ENCODE data around the gene CTBP2.
"Not testable (repeated sequence)": the region's sequence is repeated elsewhere in the genome, so short reads cannot be mapped to it uniquely, and the experiment has no call there.

CTBP2 gene

DNA sequence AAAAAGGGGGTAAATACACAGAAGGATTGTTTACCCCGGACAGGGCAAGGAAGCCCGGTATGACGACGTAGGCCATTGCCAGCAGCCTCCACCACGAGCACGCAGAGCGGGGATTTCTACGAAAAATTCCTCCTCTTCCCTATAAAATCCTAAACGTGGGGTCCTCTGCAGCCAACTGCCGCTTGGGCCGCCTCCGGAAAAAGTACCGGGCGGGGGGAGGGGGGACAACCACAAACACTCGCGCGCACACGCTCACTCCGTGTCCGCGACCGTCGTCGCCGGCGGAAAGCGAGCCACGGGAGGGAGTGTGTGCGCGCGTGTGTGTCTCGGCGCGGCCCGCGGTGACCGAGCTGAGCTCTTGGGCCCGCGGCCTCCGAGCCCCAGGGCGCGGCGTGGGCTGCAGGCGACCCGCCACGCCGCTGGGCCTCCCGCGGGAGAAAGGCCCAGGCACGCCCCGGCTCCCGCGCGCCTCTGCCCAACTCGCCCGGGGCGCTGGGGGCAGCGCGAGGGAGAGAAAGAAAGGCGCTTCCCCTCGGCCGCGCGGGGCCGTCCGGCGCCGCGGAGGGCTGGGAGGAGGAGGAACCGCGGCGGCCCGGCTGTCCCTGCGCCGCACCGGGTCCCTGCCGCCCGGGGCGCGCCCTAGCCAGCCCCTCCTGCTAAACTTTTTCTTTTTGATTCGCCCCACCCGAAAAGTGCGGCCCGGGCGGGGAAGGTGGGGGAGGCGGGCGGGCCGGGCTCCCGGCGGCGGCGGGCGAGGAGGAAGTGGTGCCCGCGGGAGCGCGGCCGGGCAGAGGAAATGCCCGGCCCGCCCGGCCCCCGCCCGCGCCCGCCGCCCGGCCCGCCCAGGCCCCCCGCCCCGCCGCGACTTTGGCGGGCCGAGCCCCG lies 1.5 kb downstream of the CTBP2 start:
- no peak for DNase-seq (ENCODE audit: low read depth)

DNA sequence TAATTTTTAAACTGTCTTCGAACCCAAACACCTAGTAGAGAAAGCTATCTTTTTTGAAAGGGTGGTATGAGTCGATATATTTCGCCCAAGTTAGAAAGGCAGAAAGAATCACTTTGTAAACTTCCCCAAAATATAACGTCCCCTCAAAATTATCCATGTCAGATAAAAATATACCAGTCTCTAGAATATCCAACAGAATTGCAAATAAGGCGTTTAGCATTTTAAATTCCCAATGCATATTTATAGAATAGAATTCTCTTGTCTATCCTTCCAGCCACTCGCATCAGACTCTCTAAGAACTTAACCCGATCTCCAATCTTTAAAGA lies 2.1 kb downstream of the CTBP2 start:
- no peak for DNase-seq (ENCODE audit: low read depth)

DNA sequence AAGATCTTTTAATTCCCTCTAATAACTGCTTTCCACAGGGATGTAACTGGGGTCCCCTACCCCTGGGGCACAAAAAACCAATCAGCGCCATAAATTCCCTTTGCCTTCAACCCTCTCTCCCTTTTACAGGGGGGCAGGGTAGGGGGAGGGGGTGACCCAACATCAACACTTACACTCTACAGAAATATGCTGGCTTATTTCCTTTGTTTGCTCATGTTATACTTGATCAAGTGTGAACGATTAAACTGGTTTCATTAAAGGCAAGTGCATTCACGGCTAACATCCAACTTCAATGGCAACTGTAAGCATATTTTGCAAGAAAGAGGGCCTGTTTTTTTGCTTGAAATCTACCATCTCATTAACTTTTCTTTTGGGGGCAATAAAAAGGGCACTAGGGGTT lies 2.9 kb downstream of the CTBP2 start:
- no peak for DNase-seq (ENCODE audit: low read depth)

DNA sequence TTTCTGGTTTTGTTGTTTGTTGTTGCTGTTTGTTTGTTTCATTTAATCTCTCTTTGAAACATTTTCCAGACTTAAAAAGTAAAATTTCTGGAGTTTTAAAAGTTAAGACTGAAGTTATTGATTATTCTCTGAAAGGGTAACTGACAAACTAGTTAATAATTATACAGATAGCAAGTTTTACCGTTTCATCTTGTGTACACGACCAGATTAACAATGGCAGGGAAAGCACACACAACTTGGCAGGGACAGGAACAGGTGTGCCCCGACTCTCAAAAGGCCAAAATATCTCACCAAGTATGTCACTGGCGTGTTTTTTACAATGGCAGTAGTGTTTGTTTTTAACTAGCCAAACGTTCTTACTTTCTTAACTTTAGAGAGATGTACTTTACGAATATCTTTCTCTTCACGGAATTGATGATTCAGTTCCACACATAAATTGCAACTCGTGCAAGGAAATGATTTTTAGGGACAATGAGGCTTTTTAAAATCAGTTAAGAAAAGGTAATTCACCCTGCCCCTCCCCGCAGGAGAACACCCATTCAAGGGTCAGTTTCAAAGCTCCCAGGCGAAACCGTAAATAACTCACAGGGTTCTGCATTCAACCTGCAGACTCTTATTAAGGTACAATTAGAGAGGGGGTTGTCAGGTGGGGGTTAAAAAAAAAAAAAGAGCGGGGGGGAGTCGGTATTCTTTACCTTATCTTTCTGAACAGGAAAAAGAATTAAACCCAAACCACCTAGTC lies 3.5 kb downstream of the CTBP2 start:
- no peak for DNase-seq (ENCODE audit: low read depth)

DNA sequence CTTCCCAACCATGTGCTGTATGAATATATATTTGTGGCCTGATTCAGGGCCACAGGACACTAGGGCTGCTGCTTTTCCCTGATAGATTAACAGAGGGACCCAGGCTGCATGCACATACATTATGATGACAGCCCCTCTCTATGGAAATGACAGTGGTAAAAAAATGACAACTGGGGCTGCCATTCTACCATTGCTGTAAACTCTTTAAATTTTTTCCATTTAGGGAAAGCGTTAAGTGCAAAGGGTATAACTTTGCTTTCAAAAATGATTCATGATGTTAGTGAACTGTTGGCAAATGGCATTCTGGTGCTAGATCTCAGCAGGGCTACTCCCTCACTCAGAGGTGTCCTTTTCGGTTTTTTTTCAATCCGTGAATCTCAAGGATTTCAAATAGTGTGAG lies 4.2 kb downstream of the CTBP2 start:
- no peak for DNase-seq (ENCODE audit: low read depth)

DNA sequence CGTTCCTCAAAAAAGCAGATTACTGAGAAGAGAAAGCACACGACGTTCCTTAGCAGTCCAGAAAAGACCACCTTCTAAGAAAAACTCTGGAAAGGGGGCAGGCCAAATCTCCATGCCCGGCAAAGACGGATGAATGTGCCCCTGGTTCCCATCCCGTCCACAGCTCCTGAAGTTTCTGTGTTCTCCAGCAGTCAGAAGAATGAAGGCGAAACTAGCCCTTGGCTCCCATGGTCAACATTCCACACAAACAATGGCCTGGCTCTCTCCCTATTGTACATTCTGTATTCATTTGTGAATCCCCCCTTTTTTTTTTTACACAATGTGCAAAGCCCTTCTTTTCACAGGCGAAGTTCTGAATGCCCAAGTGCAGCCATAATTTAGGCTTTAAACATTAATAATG lies 5.3 kb downstream of the CTBP2 start:
- DNase-seq (ENCODE audit: low read depth), result no peak

DNA sequence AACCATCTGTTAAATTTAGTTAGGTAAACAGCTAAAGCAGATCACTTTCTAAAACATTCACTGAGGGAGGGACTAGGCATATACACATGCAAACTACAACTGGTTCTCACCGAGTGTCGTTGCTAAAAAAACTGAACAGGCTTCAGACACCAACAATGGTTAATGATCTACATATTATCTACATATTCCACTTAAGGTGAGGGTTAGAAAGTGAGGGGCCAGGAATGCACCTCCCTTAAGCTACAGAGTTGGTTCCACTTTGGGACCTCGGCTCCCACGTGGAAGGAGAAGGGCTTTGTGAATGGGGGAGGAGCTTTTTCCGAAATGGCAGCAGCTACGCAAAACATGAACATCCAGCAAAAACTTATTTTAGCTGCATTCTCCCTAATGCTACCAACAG lies 5.8 kb downstream of the CTBP2 start:
- no peak for DNase-seq (ENCODE audit: low read depth)

DNA sequence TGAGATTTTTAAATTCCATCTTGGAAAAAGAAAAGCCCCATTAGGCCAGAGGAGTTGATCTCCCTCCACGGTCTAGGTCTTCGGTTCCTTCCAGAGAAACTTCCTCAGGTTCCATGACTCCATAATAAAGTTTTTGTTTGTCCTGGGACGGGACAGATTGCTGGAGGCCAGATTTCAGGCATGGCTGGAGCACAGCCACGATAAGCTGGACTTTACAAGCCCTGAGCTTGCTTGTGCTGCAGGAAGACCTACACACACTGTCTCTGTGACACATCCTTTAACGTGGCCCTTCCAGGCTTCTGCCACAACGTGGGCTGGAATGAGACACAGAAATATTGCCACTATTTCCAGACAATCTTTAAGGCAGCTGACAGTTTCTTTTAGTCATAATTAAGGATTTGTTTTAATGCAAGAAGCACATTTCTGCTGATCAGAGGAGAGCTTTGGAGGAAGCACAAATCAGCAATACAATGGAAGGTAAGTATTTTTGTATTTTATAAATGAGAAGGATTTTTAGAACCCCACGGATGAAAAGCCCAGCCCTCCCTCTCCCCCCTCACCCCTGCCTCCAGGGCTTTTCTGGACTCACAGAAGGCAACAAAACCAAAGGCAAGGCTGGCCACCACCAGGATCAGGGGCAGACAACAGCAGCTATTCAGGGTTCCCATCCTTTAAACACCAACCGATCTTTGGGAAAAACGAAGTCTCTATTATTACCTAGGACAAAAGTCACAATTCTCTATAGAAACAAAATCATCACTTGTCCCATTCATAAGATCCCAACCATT lies 6.5 kb downstream of the CTBP2 start:
- DNase-seq (ENCODE audit: low read depth), result no peak

DNA sequence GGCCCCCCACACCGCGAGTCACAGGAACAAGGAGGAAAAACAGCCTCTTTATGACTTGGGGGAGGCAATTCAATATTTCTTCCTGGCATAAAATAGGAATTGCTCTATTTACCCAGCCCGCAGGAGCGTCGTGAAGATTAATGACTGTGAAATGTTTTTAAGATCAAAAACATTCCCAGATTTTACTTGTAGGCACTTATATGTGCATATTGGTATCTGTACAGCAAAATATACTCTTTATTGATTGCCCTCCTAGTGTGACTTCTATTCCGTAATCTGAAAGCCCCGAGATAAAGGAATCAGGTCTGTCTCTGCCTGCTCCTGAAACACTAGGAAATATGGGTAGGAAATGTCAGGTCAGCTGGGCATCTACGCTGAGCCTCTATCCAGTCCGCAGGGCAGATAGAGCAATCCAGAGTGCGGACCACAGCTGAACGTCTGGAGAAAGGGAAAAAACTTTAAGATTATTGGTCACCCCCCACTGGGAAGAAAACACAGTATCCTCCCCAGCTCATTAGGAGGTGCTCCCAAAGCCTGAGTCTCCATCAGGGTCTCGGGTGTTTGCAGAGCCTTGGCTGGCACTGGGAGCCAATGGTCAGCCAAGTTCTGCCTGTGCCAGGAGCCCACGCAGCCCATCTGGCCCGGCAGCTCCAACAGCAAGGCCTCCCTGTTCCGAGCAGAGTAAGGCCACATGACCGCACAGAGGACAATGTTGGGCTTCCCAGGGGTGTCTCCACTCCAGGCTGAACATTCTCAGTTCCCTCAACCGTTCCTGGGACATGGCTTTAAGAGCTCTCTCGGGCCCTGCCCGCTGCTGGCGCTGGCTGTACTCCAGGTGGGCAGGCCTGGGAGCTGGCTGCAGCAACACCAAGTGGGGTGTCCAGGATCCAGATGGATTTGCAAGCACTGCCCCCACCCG lies 7.7 kb downstream of the CTBP2 start:
- DNase-seq (ENCODE audit: low read depth), result no peak

DNA sequence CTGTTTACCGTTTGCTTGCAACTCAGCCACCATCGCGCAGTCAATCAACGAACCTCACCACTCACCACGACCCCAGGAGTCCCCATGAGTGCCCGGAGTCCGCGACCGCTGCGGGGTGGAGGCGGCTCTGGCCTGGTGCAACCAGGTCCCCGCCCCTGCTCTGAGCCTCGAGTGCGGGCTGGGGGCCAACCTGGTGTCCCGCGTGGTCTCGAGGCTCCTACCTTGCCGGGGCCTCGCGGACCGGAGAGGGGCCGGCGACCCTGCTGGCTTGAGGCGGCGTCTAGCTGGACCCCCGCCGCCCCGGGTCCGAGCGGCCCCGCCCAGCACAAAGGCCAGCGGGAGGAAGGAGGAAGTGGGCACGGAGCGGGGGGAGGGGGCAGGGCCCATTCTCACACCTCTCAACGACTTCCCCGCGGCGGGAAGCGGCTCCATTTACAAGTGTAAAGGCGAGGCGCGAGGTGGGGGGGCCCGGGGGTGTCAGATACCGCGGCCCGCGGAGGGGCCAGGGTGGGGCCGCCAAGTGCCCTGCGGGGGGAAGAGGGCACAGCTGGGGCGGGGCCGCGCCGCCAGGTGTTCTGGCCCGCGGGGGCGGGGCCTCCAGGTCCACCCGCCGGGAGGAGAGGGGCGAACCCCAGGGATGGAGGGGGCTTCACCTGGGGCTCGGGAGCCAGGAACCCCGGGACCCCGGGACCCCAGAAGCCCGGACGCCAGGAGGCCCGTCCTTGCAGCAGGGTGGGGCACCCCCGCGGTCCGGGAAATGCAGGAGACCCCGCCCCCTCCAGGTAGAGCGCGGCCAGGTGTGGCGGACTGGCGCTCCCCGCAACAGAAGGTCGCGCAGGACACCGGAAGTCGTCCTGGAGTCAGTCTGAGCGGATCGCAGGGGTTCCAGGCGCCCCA lies 8.6 kb downstream of the CTBP2 start:
- DNase-seq (ENCODE audit: low read depth), result no peak

DNA sequence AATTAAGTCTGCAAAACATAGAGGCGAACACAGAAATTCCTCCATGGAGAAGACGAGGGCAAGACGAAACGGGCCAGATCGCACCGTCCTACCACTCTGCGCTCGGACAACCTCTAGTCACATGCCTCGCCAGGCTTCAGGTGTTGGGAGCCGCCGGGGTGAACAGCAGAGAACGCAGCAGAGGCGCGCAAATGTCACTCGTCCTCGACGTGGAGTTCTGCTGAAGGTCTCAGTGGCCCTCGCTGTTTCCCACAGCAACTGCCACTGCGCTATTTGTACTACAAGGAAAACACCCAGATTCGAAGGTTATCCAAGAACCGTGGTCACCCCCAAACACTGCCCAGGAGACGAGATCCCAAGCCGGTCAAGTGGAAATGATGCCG lies 9.2 kb downstream of the CTBP2 start:
- DNase-seq (ENCODE audit: low read depth), result no peak

DNA sequence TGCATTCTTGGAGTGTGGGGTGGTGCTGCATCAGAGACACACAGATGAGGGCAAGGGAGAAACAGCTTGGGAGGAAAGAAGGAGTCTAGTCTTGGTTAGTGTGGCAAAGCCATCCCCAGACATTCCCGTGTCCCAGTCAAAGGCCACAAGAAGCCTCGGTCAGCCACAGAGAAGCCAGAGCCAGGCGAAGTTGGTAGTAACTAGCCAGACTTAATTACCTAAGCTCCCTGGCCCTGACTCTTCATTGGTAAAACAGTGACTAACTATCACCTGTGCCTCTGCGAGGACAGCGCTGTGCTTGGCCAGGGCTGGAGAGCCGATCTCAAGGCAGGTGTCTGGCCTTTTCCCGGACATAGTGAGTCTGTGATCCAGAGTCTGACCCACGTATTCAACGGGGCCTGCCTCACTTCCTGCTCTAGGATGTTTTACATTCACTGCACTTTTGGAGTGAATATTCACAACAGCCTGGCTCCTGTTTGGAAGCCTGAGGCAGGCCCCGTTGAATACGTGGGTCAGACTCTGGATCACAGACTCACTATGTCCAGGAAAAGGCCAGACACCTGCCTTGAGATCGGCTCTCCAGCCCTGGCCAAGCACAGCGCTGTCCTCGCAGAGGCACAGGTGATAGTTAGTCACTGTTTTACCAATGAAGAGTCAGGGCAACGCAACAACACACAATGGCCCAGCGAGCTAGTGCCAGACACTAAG lies 9.8 kb downstream of the CTBP2 start:
- not testable (repeated sequence) for DNase-seq (ENCODE audit: low read depth)

DNA sequence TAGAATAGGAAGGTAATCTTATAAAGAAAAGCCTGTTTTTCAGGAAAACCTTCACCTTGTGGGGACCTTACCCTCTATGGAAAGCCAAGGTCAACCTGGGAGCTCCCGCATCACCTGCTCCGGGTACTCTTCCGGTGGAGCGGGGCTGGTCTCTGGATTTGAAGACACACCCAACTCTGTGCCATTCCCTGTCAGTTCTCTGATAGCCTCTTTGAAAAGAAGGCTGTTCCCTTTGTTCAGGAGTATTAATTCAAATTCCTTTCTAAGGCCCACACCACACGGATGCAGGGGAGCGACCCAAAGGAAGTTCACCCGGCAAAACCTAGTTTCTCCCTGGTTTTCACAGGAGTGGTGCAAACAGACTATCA lies 10.7 kb downstream of the CTBP2 start:
- no peak for DNase-seq (ENCODE audit: low read depth)

DNA sequence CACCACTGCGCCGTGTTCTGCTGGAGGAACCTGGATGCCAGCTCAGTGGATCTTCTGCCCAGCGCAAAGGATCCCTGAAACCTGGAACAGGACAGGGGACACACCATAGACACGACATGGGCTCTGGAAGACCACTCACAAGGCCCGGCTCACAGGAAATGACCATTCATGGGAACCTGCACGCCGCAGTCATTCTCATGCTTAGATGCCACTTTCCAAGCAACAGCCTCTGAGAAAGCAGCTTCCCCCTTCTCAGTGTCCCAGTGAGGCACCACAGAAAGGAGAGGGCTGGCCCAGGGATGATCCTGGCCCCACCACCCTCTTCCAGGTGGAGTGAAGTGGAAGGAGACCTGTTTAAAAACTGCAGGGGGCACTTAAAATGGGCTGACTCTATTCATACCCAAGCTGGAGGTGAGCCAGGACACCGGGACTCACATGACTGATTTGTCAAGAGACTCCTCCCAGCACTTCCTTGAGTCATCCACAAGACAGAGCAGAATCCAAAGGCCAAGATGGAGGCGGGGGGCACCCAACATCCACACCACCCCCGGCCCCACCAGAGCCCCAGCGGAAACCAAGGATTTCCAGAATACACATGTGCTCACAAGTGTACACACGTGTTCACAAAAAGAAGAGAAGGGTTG lies 11.2 kb downstream of the CTBP2 start:
- DNase-seq (ENCODE audit: low read depth), result no peak

DNA sequence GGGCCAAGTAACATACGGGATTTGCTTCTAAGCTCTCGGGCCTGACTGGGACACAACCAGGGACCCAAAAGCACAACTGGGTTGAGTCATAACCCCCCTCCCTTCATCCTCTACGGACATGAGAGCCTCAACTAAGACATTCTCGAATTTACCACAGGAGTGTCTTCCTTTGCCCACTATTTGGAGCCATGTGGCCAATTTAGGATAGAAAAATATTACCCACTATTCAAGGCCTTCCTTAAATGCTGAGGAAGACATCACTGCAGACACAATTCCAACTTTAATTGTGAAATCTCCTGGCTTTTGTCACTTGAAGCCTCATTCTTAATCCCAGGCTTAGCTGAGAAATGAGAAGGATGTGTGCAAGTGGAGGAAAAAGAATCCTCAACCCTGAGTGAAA lies 11.8 kb downstream of the CTBP2 start:
- DNase-seq (ENCODE audit: low read depth), result no peak

DNA sequence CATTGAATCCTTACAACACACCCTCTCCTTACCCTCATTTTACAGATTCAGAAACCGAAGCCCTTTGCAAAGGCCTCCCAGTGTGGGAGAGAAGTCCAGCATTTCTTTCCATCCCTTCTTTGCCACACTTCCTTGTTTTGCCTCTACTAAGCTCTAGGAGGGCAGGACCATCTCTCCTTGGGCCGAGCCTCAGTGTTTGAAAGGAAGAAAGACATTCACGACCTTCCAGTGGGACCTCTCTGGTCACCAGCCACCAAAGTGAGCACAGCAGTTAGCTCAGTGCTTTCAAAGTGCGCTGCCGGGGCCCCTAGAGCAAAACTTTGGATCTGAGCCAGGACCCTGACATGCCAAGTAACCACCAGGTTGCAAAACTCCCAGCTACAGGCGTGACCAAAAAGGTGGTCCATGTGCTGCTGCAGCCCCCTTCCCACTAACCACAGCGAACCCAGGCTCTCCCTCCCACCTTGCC lies 12.4 kb downstream of the CTBP2 start:
- DNase-seq (ENCODE audit: low read depth), result no peak

DNA sequence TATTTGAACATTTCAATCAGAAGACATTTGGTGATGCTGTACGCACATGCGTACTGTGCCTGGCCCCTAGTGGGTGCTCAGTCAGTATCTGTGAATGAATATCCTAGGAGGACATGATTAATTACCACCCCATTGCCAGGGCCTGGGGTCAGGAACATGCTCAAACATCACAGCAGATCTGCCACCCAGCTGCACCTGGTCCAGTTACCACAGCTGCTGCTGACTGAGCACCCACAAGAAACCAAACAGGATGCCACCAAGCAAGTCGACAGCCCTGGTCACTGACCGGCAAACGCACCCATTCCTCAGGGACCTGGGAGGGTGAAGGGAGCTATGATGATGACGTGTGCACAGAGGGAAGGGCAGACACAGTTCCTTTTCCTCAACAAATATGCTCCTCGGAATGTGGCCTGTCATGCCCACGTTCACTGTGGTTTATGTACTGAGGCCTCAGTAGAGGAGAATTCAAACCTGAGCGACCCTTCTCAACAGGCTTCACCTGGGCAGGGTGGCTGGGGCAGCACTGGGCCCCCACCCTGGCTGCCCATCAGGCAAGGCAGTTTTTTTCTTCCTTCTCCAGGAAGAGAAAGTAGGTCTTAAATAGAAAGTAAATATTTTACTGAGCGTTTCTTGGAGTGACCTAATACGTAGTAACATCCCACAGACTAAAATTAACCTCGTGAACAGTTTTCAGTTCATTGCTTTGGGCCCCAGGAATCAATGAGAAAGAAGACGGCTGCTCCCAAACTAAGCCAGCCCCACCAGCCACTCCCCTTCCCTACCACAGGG lies 13.4 kb downstream of the CTBP2 start:
- DNase-seq (ENCODE audit: low read depth), result no peak

DNA sequence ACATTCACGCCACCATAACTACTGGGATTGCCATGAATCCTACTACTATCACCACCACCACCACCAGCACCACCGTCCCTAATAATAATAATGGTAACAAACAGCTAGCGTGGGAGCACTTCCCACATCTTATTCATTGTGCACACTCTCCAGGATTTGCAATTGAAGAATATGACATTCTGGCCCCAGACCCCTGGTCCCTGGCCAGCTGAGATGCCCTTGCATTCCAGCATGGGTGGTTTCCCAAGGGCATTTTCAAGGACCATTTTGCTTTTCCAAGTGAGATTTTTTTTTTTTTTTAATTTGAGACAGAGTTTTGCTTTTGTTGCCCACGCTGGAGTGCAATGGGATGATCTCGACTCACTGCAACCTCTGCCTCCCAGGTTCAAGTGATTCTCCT lies 14.7 kb downstream of the CTBP2 start:
- no peak for DNase-seq (ENCODE audit: low read depth)

Measured in activated T-helper 9 cell treated with anti-CD3 and anti-CD28 coated beads, Interleukin-2, amount 50 U/mL, for 16 hours (primary cell).